ENCODE results near the gene ELMO2.
A peak's percentile ranks its signal among the peaks of the same experiment; 100 is the strongest.

ELMO2 gene

DNA sequence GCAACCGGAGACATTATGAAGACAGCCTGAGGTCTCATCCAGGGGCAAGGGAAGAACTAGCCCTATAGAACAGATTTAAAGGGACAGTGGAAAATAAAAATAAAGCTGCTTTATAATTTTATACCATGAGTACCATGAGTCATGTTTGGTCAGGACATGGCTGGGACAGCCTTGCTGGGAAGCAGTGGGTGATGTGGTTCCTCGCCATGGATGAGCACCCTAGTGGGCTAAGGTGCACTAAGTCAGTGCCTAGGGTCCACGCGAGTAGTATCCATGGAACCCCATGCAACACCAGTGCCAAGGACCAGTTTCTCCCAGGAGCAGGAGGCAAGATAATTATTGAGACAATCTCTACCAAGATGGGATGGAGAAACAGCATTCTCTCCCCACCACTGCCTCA lies 33.4 kb upstream of the ELMO2 start:
- DNase-seq (ENCODE audit: low read depth in 1 of 2, low spot score in 1 of 2): no peak
- Histone ChIP-seq H3K27ac (replicated peaks) (no peak overlapping the region), H3K4me3 (replicated peaks; ENCODE audit: insufficient read depth, low read length) (no peak overlapping the region), H3K27me3 (ENCODE audit: insufficient read depth, poor library complexity, severe bottlenecking) (peaks cover 3% of the 10 kb centered on the region)
- TF ChIP-seq SPI1 (IDR thresholded peaks at IDR 0.05; ENCODE audit: borderline replicate concordance, low read depth) (no peak), POLR2AphosphoS5 (IDR thresholded peaks at IDR 0.05; ENCODE audit: low read depth) (no peak), GABPA (IDR thresholded peaks at IDR 0.05; ENCODE audit: low read depth) (no peak), REST (IDR thresholded peaks at IDR 0.05; ENCODE audit: insufficient replicate concordance, low read depth) (no peak)
- TF ChIP-seq, protein P1, sequence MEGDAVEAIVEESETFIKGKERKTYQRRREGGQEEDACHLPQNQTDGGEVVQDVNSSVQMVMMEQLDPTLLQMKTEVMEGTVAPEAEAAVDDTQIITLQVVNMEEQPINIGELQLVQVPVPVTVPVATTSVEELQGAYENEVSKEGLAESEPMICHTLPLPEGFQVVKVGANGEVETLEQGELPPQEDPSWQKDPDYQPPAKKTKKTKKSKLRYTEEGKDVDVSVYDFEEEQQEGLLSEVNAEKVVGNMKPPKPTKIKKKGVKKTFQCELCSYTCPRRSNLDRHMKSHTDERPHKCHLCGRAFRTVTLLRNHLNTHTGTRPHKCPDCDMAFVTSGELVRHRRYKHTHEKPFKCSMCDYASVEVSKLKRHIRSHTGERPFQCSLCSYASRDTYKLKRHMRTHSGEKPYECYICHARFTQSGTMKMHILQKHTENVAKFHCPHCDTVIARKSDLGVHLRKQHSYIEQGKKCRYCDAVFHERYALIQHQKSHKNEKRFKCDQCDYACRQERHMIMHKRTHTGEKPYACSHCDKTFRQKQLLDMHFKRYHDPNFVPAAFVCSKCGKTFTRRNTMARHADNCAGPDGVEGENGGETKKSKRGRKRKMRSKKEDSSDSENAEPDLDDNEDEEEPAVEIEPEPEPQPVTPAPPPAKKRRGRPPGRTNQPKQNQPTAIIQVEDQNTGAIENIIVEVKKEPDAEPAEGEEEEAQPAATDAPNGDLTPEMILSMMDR (IDR thresholded peaks at IDR 0.05; ENCODE audit: insufficient read depth, low read length): no peak

GRCh38 chr20:46438156-46438750 lies 31.8 kb upstream of the ELMO2 start:
- H3K27me3 ChIP-seq (ENCODE audit: insufficient read depth, poor library complexity, severe bottlenecking): peaks cover 3% of the 10 kb centered on the region
- H3K4me3 ChIP-seq (replicated peaks; ENCODE audit: insufficient read depth, low read length): no peak overlapping the region
- peak in 1 of 2 experiments; percentile 45 for DNase-seq (ENCODE audit: low read depth in 1 of 2, low spot score in 1 of 2)
- TF ChIP-seq REST (IDR thresholded peaks at IDR 0.05; ENCODE audit: insufficient replicate concordance, low read depth) (no peak), POLR2AphosphoS5 (IDR thresholded peaks at IDR 0.05; ENCODE audit: low read depth) (no peak), GABPA (IDR thresholded peaks at IDR 0.05; ENCODE audit: low read depth) (no peak)
- TF ChIP-seq, protein P1 (IDR thresholded peaks at IDR 0.05; ENCODE audit: insufficient read depth, low read length): peak; percentile 11
- H3K27ac ChIP-seq (replicated peaks): no peak overlapping the region

- Histone ChIP-seq H3K27me3 (ENCODE audit: insufficient read depth, poor library complexity, severe bottlenecking) (peaks cover 3% of the 10 kb centered on the region), H3K4me3 (replicated peaks; ENCODE audit: insufficient read depth, low read length) (no peak overlapping the region), H3K27ac (replicated peaks) (no peak overlapping the region)
- no peak for DNase-seq (ENCODE audit: low read depth in 1 of 2, low spot score in 1 of 2)
- TF ChIP-seq POLR2AphosphoS5 (IDR thresholded peaks at IDR 0.05; ENCODE audit: low read depth) (no peak), GABPA (IDR thresholded peaks at IDR 0.05; ENCODE audit: low read depth) (no peak), REST (IDR thresholded peaks at IDR 0.05; ENCODE audit: insufficient replicate concordance, low read depth) (no peak), SPI1 (IDR thresholded peaks at IDR 0.05; ENCODE audit: borderline replicate concordance, low read depth) (no peak)
- TF ChIP-seq, protein P1 (IDR thresholded peaks at IDR 0.05; ENCODE audit: insufficient read depth, low read length): no peak
Observed at GRCh38 chr20:46435146-46435545, 28.7 kb upstream of the ELMO2 start.
